CD4-positive, alpha-beta T cell treated with Interleukin-17A for 4 hours (primary cell): ENCODE measurements around the gene RILPL2.
"Not testable (repeated sequence)": the region's sequence is repeated elsewhere in the genome, so short reads cannot be mapped to it uniquely, and the experiment has no call there.

Experiments
- DNase-seq: peaks from one replicate; pipeline ENCODE4 v3.0.0-alpha.2; 2020; ENCODE audit warnings: mixed read lengths

The RILPL2 gene

GRCh38 chr12:123379391-123379790 is 57.1 kb downstream of the RILPL2 start:
- no peak for DNase-seq

GRCh38 chr12:123372415-123372814 is 64.1 kb downstream of the RILPL2 start:
- DNase-seq, result not testable (repeated sequence)

GRCh38 chr12:123371667-123372368 is 64.7 kb downstream of the RILPL2 start:
- DNase-seq, result not testable (repeated sequence)

GRCh38 chr12:123369229-123369628 is 67.3 kb downstream of the RILPL2 start:
- DNase-seq, result no peak

GRCh38 chr12:123368431-123368830 is 68.1 kb downstream of the RILPL2 start:
- not testable (repeated sequence) for DNase-seq

GRCh38 chr12:123367511-123367910 is 69.0 kb downstream of the RILPL2 start:
- no peak for DNase-seq
